Esophagus muscularis mucosa (tissue), 3 donors: Measurements from ENCODE around the gene CCND2.

Source experiments
- POLR2A ChIP-seq: fragments of 450-650 bp; IDR thresholded peaks from one replicate; pipeline ENCODE4 v1.6.1; 2017; ENCODE audit warnings: antibody characterized with exemption, moderate library complexity, mild to moderate bottlenecking, low read depth
- TF ChIP-seq, protein P1 (sequence below), 3 experiments: fragments of 200-600 bp in 2 of 3; fragments of 450-650 bp in 1 of 3; sonication (generic) in 2 of 3; IDR thresholded peaks; one replicate each; pipeline ENCODE4 v1.5.1; 2017 to 2019; ENCODE audit warnings: antibody characterized with exemption in 3 of 3, mild to moderate bottlenecking in 2 of 3, moderate library complexity in 1 of 3

DNA sequence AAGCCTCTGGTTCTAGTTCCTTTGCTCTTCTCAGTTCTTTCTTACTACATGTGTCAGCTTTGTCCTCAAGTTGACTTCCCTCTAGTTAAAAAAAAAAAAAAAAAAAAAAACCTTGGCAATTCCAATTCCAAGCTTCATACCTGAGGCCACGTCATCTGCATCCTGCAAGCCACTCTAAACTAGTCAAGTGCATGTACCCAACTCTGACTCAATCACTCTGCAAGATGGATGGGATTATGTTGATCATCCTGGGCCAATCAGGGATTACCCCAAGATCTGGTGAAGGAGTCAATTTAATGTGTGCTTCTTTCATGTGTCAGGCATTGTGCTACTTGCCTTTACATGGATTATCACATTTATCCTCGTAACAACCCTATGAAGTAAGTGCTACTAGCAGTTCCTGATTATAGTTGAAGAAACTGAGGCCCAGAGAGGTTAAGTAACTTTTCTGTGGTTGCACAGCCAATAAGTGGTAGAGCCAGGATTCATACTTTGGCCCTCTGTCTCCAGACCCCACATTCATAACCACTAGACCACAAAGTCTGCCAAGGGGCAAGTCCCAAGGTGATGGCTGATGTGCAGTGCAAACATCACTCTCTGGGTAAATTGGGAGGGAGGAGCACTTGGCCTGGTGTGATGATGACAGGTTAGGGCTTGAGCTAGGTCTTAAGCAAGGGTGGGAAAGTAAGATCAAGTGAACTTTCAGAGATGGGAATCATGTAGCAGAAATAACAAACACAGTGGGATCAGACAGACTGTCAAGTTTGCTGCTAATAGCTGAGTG is 17.3 kb upstream of the CCND2 start:
- TF ChIP-seq, protein P1, sequence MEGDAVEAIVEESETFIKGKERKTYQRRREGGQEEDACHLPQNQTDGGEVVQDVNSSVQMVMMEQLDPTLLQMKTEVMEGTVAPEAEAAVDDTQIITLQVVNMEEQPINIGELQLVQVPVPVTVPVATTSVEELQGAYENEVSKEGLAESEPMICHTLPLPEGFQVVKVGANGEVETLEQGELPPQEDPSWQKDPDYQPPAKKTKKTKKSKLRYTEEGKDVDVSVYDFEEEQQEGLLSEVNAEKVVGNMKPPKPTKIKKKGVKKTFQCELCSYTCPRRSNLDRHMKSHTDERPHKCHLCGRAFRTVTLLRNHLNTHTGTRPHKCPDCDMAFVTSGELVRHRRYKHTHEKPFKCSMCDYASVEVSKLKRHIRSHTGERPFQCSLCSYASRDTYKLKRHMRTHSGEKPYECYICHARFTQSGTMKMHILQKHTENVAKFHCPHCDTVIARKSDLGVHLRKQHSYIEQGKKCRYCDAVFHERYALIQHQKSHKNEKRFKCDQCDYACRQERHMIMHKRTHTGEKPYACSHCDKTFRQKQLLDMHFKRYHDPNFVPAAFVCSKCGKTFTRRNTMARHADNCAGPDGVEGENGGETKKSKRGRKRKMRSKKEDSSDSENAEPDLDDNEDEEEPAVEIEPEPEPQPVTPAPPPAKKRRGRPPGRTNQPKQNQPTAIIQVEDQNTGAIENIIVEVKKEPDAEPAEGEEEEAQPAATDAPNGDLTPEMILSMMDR (IDR thresholded peaks at IDR 0.05) = no peak
- no peak for TF ChIP-seq POLR2A
